BLaER1 treated with 17β-estradiol and CSF1 and Interleukin-3, amounts not matched to agents 10 nM and 100 nM (cell line): ENCODE measurements around the gene SYCP2L.

Source experiments
- H3K27ac ChIP-seq, 11 experiments: shearing (Covaris generic); formaldehyde crosslinking; 2 replicates each; pipeline ENCODE4 v1.8.1; 2022
- H3K27me3 ChIP-seq, 11 experiments: shearing (Covaris generic); formaldehyde crosslinking; 2 replicates each; pipeline ENCODE4 v1.8.1; 2022
- H3K36me3 ChIP-seq, 11 experiments: shearing (Covaris generic); formaldehyde crosslinking; 2 replicates each; pipeline ENCODE4 v1.8.1; 2022
- H3K4me1 ChIP-seq, 10 experiments: shearing (Covaris generic); formaldehyde crosslinking; 2 replicates each; pipeline ENCODE4 v1.8.1; 2022
- H3K4me2 ChIP-seq, 11 experiments: shearing (Covaris generic); formaldehyde crosslinking; 2 replicates each; pipeline ENCODE4 v1.8.1; 2022
- H3K4me3 ChIP-seq, 10 experiments: shearing (Covaris generic); formaldehyde crosslinking; 2 replicates each; pipeline ENCODE4 v1.8.1; 2022
- H3K9ac ChIP-seq, 11 experiments: shearing (Covaris generic); formaldehyde crosslinking; 2 replicates each; pipeline ENCODE4 v1.8.1; 2022
- H3K9me3 ChIP-seq, 11 experiments: shearing (Covaris generic); formaldehyde crosslinking; replicated peaks in 1 of 11; 2 replicates each; pipeline ENCODE4 v1.8.1; 2022
- H4K20me1 ChIP-seq, 11 experiments: shearing (Covaris generic); formaldehyde crosslinking; 2 replicates each; pipeline ENCODE4 v1.8.1; 2022
- Cebpa-rat ChIP-seq, 11 experiments: shearing (Covaris generic); IDR thresholded peaks; 2 replicates each; pipeline ENCODE4 v1.8.1; 2022

The SYCP2L gene

GRCh38 chr6:11006061-11006460 lies 119.2 kb downstream of the SYCP2L start:
- no peak for TF ChIP-seq Cebpa-rat (IDR thresholded peaks at IDR 0.05)
- Histone ChIP-seq H4K20me1 (no peaks in the 10 kb centered on the region), H3K27ac (no peak overlapping the region), H3K27me3 (no peaks in the 10 kb centered on the region), H3K4me1 (peaks cover 5 to 23% (median 12%) of the 10 kb centered on the region in 10 experiments; a peak in 18 of 20 replicates), H3K9me3 (peaks cover 0 to 5% (median 0%) of the 10 kb centered on the region in 11 experiments; a peak in 2 of 22 replicates), H3K9ac (no peak overlapping the region), H3K4me3 (no peak overlapping the region), H3K4me2 (no peak overlapping the region), H3K36me3 (peaks cover 0 to 84% (median 43%) of the 10 kb centered on the region in 11 experiments; a peak in 13 of 22 replicates)

- Histone ChIP-seq H3K27me3 (no peaks in the 10 kb centered on the region), H3K9ac (no peak overlapping the region), H4K20me1 (peaks cover 0 to 6% (median 0%) of the 10 kb centered on the region in 11 experiments; a peak in 2 of 22 replicates), H3K4me1 (peaks cover 5 to 38% (median 17%) of the 10 kb centered on the region in 10 experiments; a peak in 19 of 20 replicates), H3K36me3 (peaks cover 0 to 65% (median 35%) of the 10 kb centered on the region in 11 experiments; a peak in 13 of 22 replicates), H3K4me2 (no peak overlapping the region), H3K4me3 (no peak overlapping the region), H3K9me3 (peaks cover 0 to 5% (median 0%) of the 10 kb centered on the region in 11 experiments; a peak in 2 of 22 replicates), H3K27ac (no peak overlapping the region)
- TF ChIP-seq Cebpa-rat (IDR thresholded peaks at IDR 0.05): no peak
Measured at GRCh38 chr6:11007715-11008608, 121.1 kb downstream of the SYCP2L start.

GRCh38 chr6:11008821-11009220 lies 122.0 kb downstream of the SYCP2L start:
- peaks cover 0 to 10% (median 0%) of the 10 kb centered on the region in 11 experiments; a peak in 2 of 22 replicates for H4K20me1 ChIP-seq
- peaks cover 5 to 47% (median 26%) of the 10 kb centered on the region in 10 experiments; a peak in 19 of 20 replicates for H3K4me1 ChIP-seq
- TF ChIP-seq Cebpa-rat (IDR thresholded peaks at IDR 0.05): no peak
- no peaks in the 10 kb centered on the region for H3K27me3 ChIP-seq
- H3K4me2 ChIP-seq: peak overlapping the region in 8 of 11 experiments; percentile 17 to 53 (median 37); a peak in 9 of 22 replicates
- H3K27ac ChIP-seq: no peak overlapping the region
- H3K36me3 ChIP-seq: peaks cover 0 to 58% (median 29%) of the 10 kb centered on the region in 11 experiments; a peak in 13 of 22 replicates
- no peak overlapping the region for H3K9ac ChIP-seq
- H3K9me3 ChIP-seq: peaks cover 0 to 2% (median 0%) of the 10 kb centered on the region in 11 experiments; a peak in 2 of 22 replicates
- H3K4me3 ChIP-seq: no peak overlapping the region

GRCh38 chr6:11009353-11009752 lies 122.5 kb downstream of the SYCP2L start:
- no peak overlapping the region for H3K27ac ChIP-seq
- no peaks in the 10 kb centered on the region for H3K9me3 ChIP-seq
- no peak overlapping the region for H3K9ac ChIP-seq
- peaks cover 0 to 12% (median 0%) of the 10 kb centered on the region in 11 experiments; a peak in 2 of 22 replicates for H4K20me1 ChIP-seq
- H3K27me3 ChIP-seq: no peaks in the 10 kb centered on the region
- peaks cover 5 to 51% (median 28%) of the 10 kb centered on the region in 10 experiments; a peak in 19 of 20 replicates for H3K4me1 ChIP-seq
- no peak for TF ChIP-seq Cebpa-rat (IDR thresholded peaks at IDR 0.05)
- peak overlapping the region in 9 of 11 experiments; percentile 15 to 53 (median 36); a peak in 15 of 22 replicates for H3K4me2 ChIP-seq
- peaks cover 0 to 52% (median 28%) of the 10 kb centered on the region in 11 experiments; a peak in 13 of 22 replicates for H3K36me3 ChIP-seq
- no peak overlapping the region for H3K4me3 ChIP-seq

- Histone ChIP-seq H3K36me3 (peaks cover 0 to 34% (median 15%) of the 10 kb centered on the region in 11 experiments; a peak in 11 of 22 replicates), H3K27me3 (no peaks in the 10 kb centered on the region), H3K4me3 (no peak overlapping the region), H3K27ac (no peak overlapping the region), H4K20me1 (peaks cover 0 to 12% (median 0%) of the 10 kb centered on the region in 11 experiments; a peak in 2 of 22 replicates), H3K4me2 (peak overlapping the region in 1 of 11 experiments; percentile 69; a peak in 1 of 22 replicates), H3K4me1 (peaks cover 5 to 56% (median 28%) of the 10 kb centered on the region in 10 experiments; a peak in 19 of 20 replicates), H3K9me3 (no peaks in the 10 kb centered on the region; a peak in 1 of 22 replicates), H3K9ac (no peak overlapping the region)
- no peak for TF ChIP-seq Cebpa-rat (IDR thresholded peaks at IDR 0.05)
Measured at GRCh38 chr6:11011787-11012234, 125.0 kb downstream of the SYCP2L start.

GRCh38 chr6:11012295-11012754 lies 125.5 kb downstream of the SYCP2L start:
- Histone ChIP-seq H3K4me3 (no peak overlapping the region), H3K36me3 (peaks cover 0 to 29% (median 11%) of the 10 kb centered on the region in 11 experiments; a peak in 11 of 22 replicates), H3K27ac (no peak overlapping the region), H4K20me1 (peaks cover 0 to 12% (median 0%) of the 10 kb centered on the region in 11 experiments; a peak in 2 of 22 replicates), H3K4me1 (peaks cover 5 to 58% (median 28%) of the 10 kb centered on the region in 10 experiments; a peak in 19 of 20 replicates), H3K27me3 (no peaks in the 10 kb centered on the region), H3K4me2 (peak overlapping the region in 3 of 11 experiments; percentile 64 to 71 (median 69); a peak in 4 of 22 replicates), H3K9ac (no peak overlapping the region), H3K9me3 (no peaks in the 10 kb centered on the region; a peak in 1 of 22 replicates)
- TF ChIP-seq Cebpa-rat (IDR thresholded peaks at IDR 0.05): no peak

- H3K9me3 ChIP-seq: no peaks in the 10 kb centered on the region; a peak in 1 of 22 replicates
- H3K4me3 ChIP-seq: no peak overlapping the region
- peaks cover 0 to 12% (median 0%) of the 10 kb centered on the region in 11 experiments; a peak in 2 of 22 replicates for H4K20me1 ChIP-seq
- peak overlapping the region in 8 of 11 experiments; percentile 12 to 71 (median 58); a peak in 15 of 22 replicates for H3K4me2 ChIP-seq
- H3K9ac ChIP-seq: no peak overlapping the region; a peak in 1 of 22 replicates
- no peaks in the 10 kb centered on the region for H3K27me3 ChIP-seq
- no peak overlapping the region for H3K27ac ChIP-seq
- no peak for TF ChIP-seq Cebpa-rat (IDR thresholded peaks at IDR 0.05)
- H3K36me3 ChIP-seq: peaks cover 0 to 21% (median 3%) of the 10 kb centered on the region in 11 experiments; a peak in 8 of 22 replicates
- H3K4me1 ChIP-seq: peaks cover 5 to 64% (median 28%) of the 10 kb centered on the region in 10 experiments; a peak in 19 of 20 replicates
Measured at GRCh38 chr6:11012976-11013720, 126.3 kb downstream of the SYCP2L start.

- Histone ChIP-seq H3K36me3 (peaks cover 0 to 18% (median 0%) of the 10 kb centered on the region in 11 experiments; a peak in 4 of 22 replicates), H3K9ac (no peak overlapping the region), H3K27me3 (no peaks in the 10 kb centered on the region), H4K20me1 (peaks cover 0 to 12% (median 0%) of the 10 kb centered on the region in 11 experiments; a peak in 2 of 22 replicates), H3K4me1 (peaks cover 5 to 61% (median 28%) of the 10 kb centered on the region in 10 experiments; a peak in 19 of 20 replicates), H3K9me3 (no peaks in the 10 kb centered on the region; a peak in 1 of 22 replicates), H3K4me2 (peak overlapping the region in 8 of 11 experiments; percentile 12 to 71 (median 58); a peak in 15 of 22 replicates), H3K4me3 (no peak overlapping the region), H3K27ac (no peak overlapping the region)
- no peak for TF ChIP-seq Cebpa-rat (IDR thresholded peaks at IDR 0.05)
Measured at GRCh38 chr6:11013721-11014070, 126.8 kb downstream of the SYCP2L start.
